K562 treated with DMSO at 1 percent for 4 hours (cell line): ENCODE measurements around the gene POTEB2. TPM values are rescaled to one million over a fixed set of nuclear protein-coding genes. Genes with fewer than 3 reads are reported as not detected.

Experiments used
- total RNA-seq: library from RNA; unstranded; fragments of 300-600 nt; gene quantifications from 2 replicates; pipeline ENCODE4 v1.2.3, GENCODE V29; 2022; ENCODE audit not compliant: insufficient read depth

The POTEB2 gene
- total RNA-seq, result not detected in 2 replicates

GRCh38 chr15:20866214-20866613, at the start of gene POTEB2:
TSS of gene POTEB2 (minus strand) at chr15:20866314. CDS start at chr15:20866281, 33 bp downstream.

